Erythroblast (primary cell): Measurements from ENCODE around the gene SFRP5.

Experiments
- GATA1 ChIP-seq: IDR thresholded peaks from 2 replicates; pipeline ENCODE4 v1.6.1; 2011; ENCODE audit warnings: low read depth, mild to moderate bottlenecking, control low read depth, low read length, moderate library complexity
- POLR2A ChIP-seq: IDR thresholded peaks from 2 replicates; pipeline ENCODE4 v1.6.1; 2011; ENCODE audit warnings: mild to moderate bottlenecking, low read length

- TF ChIP-seq POLR2A (no peak), GATA1 (no peak)
Measured at GRCh38 chr10:97813311-97813710, 41.5 kb upstream of the SFRP5 start.
